Central memory CD8-positive, alpha-beta T cell (primary cell): ENCODE data around the gene OR52E5.

Experiments
- ATAC-seq: fragments of 150-1000 bp; cut with Tn5 transposase; replicated peaks from 2 replicates; pipeline ENCODE4 v1.10.0; 2022; ENCODE audit warnings: mild to moderate bottlenecking, moderate FRiP score, moderate number of reproducible peaks; ENCODE audit not compliant: poor library complexity, severe bottlenecking; ENCODE audit errors: extremely low read depth
- DNase-seq, 2 donors: peaks; one replicate each; pipeline ENCODE4 v3.0.0; 2021; ENCODE audit warnings: low spot score in 2 of 2
- H3K27ac Mint-ChIP-seq: one replicate; pipeline ENCODE4 v1.8.0; 2022; ENCODE audit warnings: low read depth, mild to moderate bottlenecking, moderate library complexity, mixed read lengths
- H3K27me3 Mint-ChIP-seq: one replicate; pipeline ENCODE4 v1.8.0; 2022; ENCODE audit warnings: mixed read lengths
- H3K36me3 Mint-ChIP-seq: one replicate; pipeline ENCODE4 v1.8.0; 2022; ENCODE audit warnings: mild to moderate bottlenecking, moderate library complexity, mixed read lengths; ENCODE audit not compliant: insufficient read depth
- H3K4me1 Mint-ChIP-seq: one replicate; pipeline ENCODE4 v1.8.0; 2022; ENCODE audit warnings: mixed read lengths
- H3K4me3 Mint-ChIP-seq: one replicate; pipeline ENCODE4 v1.8.0; 2022; ENCODE audit warnings: mild to moderate bottlenecking, moderate library complexity, mixed read lengths
- H3K9me3 Mint-ChIP-seq: one replicate; pipeline ENCODE4 v1.8.0; 2022; ENCODE audit warnings: mixed read lengths

Gene OR52E5

GRCh38 chr11:5940748-5941147 lies 47.7 kb downstream of the OR52E5 start:
- H3K9me3 Mint-ChIP-seq: peaks cover 4% of the 10 kb centered on the region
- H3K4me1 Mint-ChIP-seq: no peaks in the 10 kb centered on the region
- DNase-seq (no peak), ATAC-seq (no peak)
- peaks cover 27% of the 10 kb centered on the region for H3K27me3 Mint-ChIP-seq
- H3K4me3 Mint-ChIP-seq: no peak overlapping the region
- H3K36me3 Mint-ChIP-seq: no peaks in the 10 kb centered on the region
- no peak overlapping the region for H3K27ac Mint-ChIP-seq

- Mint-ChIP-seq H3K4me1 (no peaks in the 10 kb centered on the region), H3K36me3 (no peaks in the 10 kb centered on the region), H3K9me3 (no peaks in the 10 kb centered on the region), H3K27ac (no peak within 1 kb of the TSS), H3K4me3 (no peak within 1 kb of the TSS), H3K27me3 (peaks cover 15% of the 10 kb centered on the region)
- ATAC-seq: no peak
- no peak for DNase-seq
Observed at GRCh38 chr11:5941951-5942350, 48.9 kb downstream of the OR52E5 start, which contains the start of gene OR56A3. Gene OR56A3, plus strand, starts transcription at chr11:5942251. Its CDS starts 5,096 bp downstream, at chr11:5947347.
